ENCODE data around the gene AEBP1.

GRCh38 chr7:44120395-44120794 lies 16.2 kb downstream of the AEBP1 start:
- TF ChIP-seq, protein P1, sequence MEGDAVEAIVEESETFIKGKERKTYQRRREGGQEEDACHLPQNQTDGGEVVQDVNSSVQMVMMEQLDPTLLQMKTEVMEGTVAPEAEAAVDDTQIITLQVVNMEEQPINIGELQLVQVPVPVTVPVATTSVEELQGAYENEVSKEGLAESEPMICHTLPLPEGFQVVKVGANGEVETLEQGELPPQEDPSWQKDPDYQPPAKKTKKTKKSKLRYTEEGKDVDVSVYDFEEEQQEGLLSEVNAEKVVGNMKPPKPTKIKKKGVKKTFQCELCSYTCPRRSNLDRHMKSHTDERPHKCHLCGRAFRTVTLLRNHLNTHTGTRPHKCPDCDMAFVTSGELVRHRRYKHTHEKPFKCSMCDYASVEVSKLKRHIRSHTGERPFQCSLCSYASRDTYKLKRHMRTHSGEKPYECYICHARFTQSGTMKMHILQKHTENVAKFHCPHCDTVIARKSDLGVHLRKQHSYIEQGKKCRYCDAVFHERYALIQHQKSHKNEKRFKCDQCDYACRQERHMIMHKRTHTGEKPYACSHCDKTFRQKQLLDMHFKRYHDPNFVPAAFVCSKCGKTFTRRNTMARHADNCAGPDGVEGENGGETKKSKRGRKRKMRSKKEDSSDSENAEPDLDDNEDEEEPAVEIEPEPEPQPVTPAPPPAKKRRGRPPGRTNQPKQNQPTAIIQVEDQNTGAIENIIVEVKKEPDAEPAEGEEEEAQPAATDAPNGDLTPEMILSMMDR (IDR thresholded peaks at IDR 0.05) = no peak
- no peak for TF ChIP-seq POLR2A (IDR thresholded peaks at IDR 0.05)
- TF ChIP-seq EP300 (IDR thresholded peaks at IDR 0.05) = no peak
